Endothelial cell of umbilical vein (primary cell): ENCODE measurements around the gene TARS2. TPM values are rescaled to one million over a fixed set of nuclear protein-coding genes. Genes with fewer than 3 reads are reported as not detected.

Experiments used
- BruUV-seq: library from RNA; stranded (reverse); fragments of 400-500 nt; replicated peaks from 2 replicates; lab custom pipeline; 2021; lab: Mats Ljungman, UMichigan
- CTCF ChIA-PET: fragments of 300-600, 350-600 bp; sonication (Branson Sonifier 250); formaldehyde crosslinking; loops from one replicate; lab custom pipeline; 2021; ENCODE audit warnings: antibody characterized with exemption, inconsistent platforms; lab: Charles Lee
- POLR2A ChIA-PET: fragments of 300-600, 350-600 bp; sonication (Branson Sonifier 250); formaldehyde crosslinking; loops from one replicate; lab custom pipeline; 2021; ENCODE audit warnings: antibody characterized with exemption, inconsistent platforms; lab: Charles Lee
- DNase-seq: peaks from one replicate; pipeline ENCODE4 v3.0.0-alpha.2; 2011; ENCODE audit warnings: low read depth, low spot score
- FAIRE-seq: peaks from 2 replicates; lab custom pipeline; 2011; peaks lifted over from hg19 to GRCh38; lab: Jason Lieb, UNC
- H2AFZ ChIP-seq: 2 replicates; pipeline ENCODE4 v1.6.0; 2012; ENCODE audit warnings: low read depth, low read length, control low read depth, inconsistent platforms
- H3K27ac ChIP-seq: 2 replicates; pipeline ENCODE4 v1.5.1; 2011; ENCODE audit warnings: low read depth, mild to moderate bottlenecking, control low read depth, low read length, moderate library complexity; ENCODE audit not compliant: insufficient read depth
- H3K27me3 ChIP-seq, 2 experiments: 2 replicates each; pipeline versions ENCODE4 v1.6.0 to v1.6.1; 2011; ENCODE audit warnings: low read length in 2 of 2, mixed read lengths in 1 of 2; ENCODE audit not compliant: control insufficient read depth in 2 of 2, insufficient read depth in 2 of 2
- H3K36me3 ChIP-seq, 2 experiments: 2 replicates in 1 of 2; 3 replicates in 1 of 2; pipeline ENCODE4 v1.5.1; 2011; ENCODE audit warnings: low read length in 2 of 2, mild to moderate bottlenecking in 1 of 2, moderate library complexity in 1 of 2; ENCODE audit not compliant: control insufficient read depth in 2 of 2, insufficient read depth in 2 of 2; ENCODE audit errors: extremely low read depth in 1 of 2
- H3K4me1 ChIP-seq: 3 replicates; pipeline ENCODE4 v1.5.1; 2011; ENCODE audit warnings: mild to moderate bottlenecking, low read length; ENCODE audit not compliant: control insufficient read depth, insufficient read depth; ENCODE audit errors: extremely low read depth
- H3K4me2 ChIP-seq: 2 replicates; pipeline ENCODE4 v1.6.1; 2011; ENCODE audit warnings: low read length, control low read depth, mixed read lengths; ENCODE audit not compliant: insufficient read depth
- H3K4me3 ChIP-seq, 3 experiments: fragments of 200-600 bp in 1 of 3; sonication (generic), shearing (Covaris generic) in 1 of 3; replicated peaks in 1 of 3; 2 replicates each; pipeline ENCODE4 v1.5.1; 2011 to 2016; ENCODE audit warnings: control low read depth in 3 of 3, low read length in 3 of 3, mild to moderate bottlenecking in 2 of 3, inconsistent platforms in 1 of 3, low read depth in 1 of 3, moderate library complexity in 1 of 3; ENCODE audit not compliant: insufficient read depth in 1 of 3
- H3K79me2 ChIP-seq: 2 replicates; pipeline ENCODE4 v1.6.0; 2012; ENCODE audit warnings: low read length, inconsistent platforms; ENCODE audit not compliant: control insufficient read depth, insufficient read depth
- H3K9ac ChIP-seq: replicated peaks from 2 replicates; pipeline ENCODE3; 2011; ENCODE audit warnings: low read length, control low read depth; ENCODE audit not compliant: insufficient read depth; ENCODE audit errors: extremely low read depth
- H3K9me1 ChIP-seq: replicated peaks from 3 replicates; pipeline ENCODE4 v1.6.0; 2011; ENCODE audit warnings: mild to moderate bottlenecking, low read length; ENCODE audit not compliant: control insufficient read depth, insufficient read depth; ENCODE audit errors: extremely low read depth
- H3K9me3 ChIP-seq: replicated peaks from 2 replicates; pipeline ENCODE4 v1.5.1; 2012; ENCODE audit warnings: low read length, inconsistent platforms; ENCODE audit not compliant: control insufficient read depth, insufficient read depth
- H4K20me1 ChIP-seq: replicated peaks from 2 replicates; pipeline ENCODE3; 2011; ENCODE audit warnings: mild to moderate bottlenecking, low read length; ENCODE audit not compliant: control insufficient read depth, insufficient read depth; ENCODE audit errors: extremely low read depth
- CTCF ChIP-seq, 2 donors: IDR thresholded peaks; 1 replicate in 1 of 2; 2 replicates in 1 of 2; pipeline ENCODE4 v1.5.1; 2011; ENCODE audit warnings: low read length in 2 of 2, mild to moderate bottlenecking in 2 of 2, moderate library complexity in 2 of 2, control low read depth in 1 of 2, inconsistent platforms in 1 of 2, low read depth in 1 of 2; ENCODE audit not compliant: insufficient read depth in 1 of 2; ENCODE audit errors: extremely low read depth in 1 of 2
- FOS ChIP-seq: IDR thresholded peaks from 2 replicates; pipeline ENCODE4 v1.6.1; 2011; ENCODE audit warnings: mild to moderate bottlenecking, low read length, moderate library complexity, borderline replicate concordance; ENCODE audit not compliant: insufficient read depth
- GATA2 ChIP-seq: IDR thresholded peaks from 2 replicates; pipeline ENCODE4 v1.7.0; 2011; ENCODE audit warnings: low read depth, mild to moderate bottlenecking, moderate library complexity, mixed read lengths, low read length; ENCODE audit not compliant: insufficient read length, insufficient read depth
- MAX ChIP-seq: IDR thresholded peaks from 2 replicates; pipeline ENCODE4 v1.6.1; 2011; ENCODE audit not compliant: insufficient read depth, insufficient read length
- POLR2AphosphoS5 ChIP-seq: IDR thresholded peaks from 2 replicates; pipeline ENCODE4 v1.6.1; 2012; ENCODE audit warnings: low read depth, mild to moderate bottlenecking, control low read depth, low read length, moderate library complexity; ENCODE audit not compliant: insufficient read depth
- dilution Hi-C: fragments of 300-500 bp; cut with MboI; formaldehyde crosslinking; loops from one replicate; pipeline ENCODE4 v1.15.0; 2019; ENCODE audit warnings: low sequenced_read_pairs; ENCODE audit not compliant: extremely low pct_ligation_motif_present
- intact Hi-C: fragments of 100-400 bp; cut with micrococcal nuclease; formaldehyde crosslinking; loops from one replicate; pipeline ENCODE4 v1.10.0; 2022
- polyA plus RNA-seq, 4 experiments: library from polyadenylated mRNA; depleted of rRNA in 3 of 4; stranded (reverse) in 3 of 4; unstranded in 1 of 4; fragments of >200 nt; gene quantifications; 2 replicates each; pipeline versions ENCODE4 v1.2.1 to v1.2.3, GENCODE V29; 2011 to 2012; ENCODE audit warnings: missing spikeins in 1 of 4
- total RNA-seq: library from RNA; stranded (reverse); gene quantifications from 2 replicates; pipeline ENCODE4 v1.2.3, GENCODE V29; 2021

TARS2 gene
- total and polyA plus RNA-seq, 2 donors (not counting 3 experiments of a cell fraction or from before 2014, with no cell fraction given): 21.5 to 22.0 TPM

- no peak overlapping the region for H3K4me3 ChIP-seq
- H3K36me3 ChIP-seq: no peaks in the 10 kb centered on the region
- H3K27me3 ChIP-seq: peaks cover 1 to 2% of the 10 kb centered on the region in 2 experiments
- no peaks in the 10 kb centered on the region for H4K20me1 ChIP-seq
- no peak overlapping the region for H3K4me2 ChIP-seq
- no peak overlapping the region for H2AFZ ChIP-seq
- H3K27ac ChIP-seq: no peak overlapping the region
- TF ChIP-seq MAX: no peak
- no peak for TF ChIP-seq FOS
- TF ChIP-seq CTCF (IDR thresholded peaks at IDR 0.05; ENCODE audit: extremely low read depth in 1 of 2, insufficient read depth in 1 of 2, low read depth in 1 of 2, low read length in 2 of 2): no peak
- TF ChIP-seq GATA2: no peak
- TF ChIP-seq POLR2AphosphoS5: peak; percentile 12
- ChIA-PET CTCF (interaction anchor here (1.0 to 6.7 kb wide), 5 partner anchors 9 to 294 kb away, joined by 3 to 55 read pairs (median 8); no protein-coding TSS in a partner anchor), POLR2A (no interaction called here)
- no peak for FAIRE-seq
- H3K79me2 ChIP-seq: no peaks in the 10 kb centered on the region
- peaks cover 22% of the 10 kb centered on the region for H3K4me1 ChIP-seq
- no peak overlapping the region for H3K9ac ChIP-seq
- BruUV-seq: no TSS peak
- dilution Hi-C loops: no loop called here
- no peaks in the 10 kb centered on the region for H3K9me3 ChIP-seq
- no peaks in the 10 kb centered on the region for H3K9me1 ChIP-seq
- no peak for DNase-seq
- intact Hi-C loops: no loop called here
Measured at GRCh38 chr1:150550222-150551050, 63.2 kb downstream of the TARS2 start.
